Naive thymus-derived CD4-positive, alpha-beta T cell (primary cell): Measurements from ENCODE around the gene ANKRD42. TPM values are rescaled to one million over a fixed set of nuclear protein-coding genes. Genes with fewer than 3 reads are reported as not detected.

ENCODE experiments used
- ATAC-seq: fragments of 150-1000 bp; cut with Tn5 transposase; 2 replicates; pipeline ENCODE4 v1.10.0; 2021; ENCODE audit warnings: mild to moderate bottlenecking, moderate library complexity
- CTCF ChIA-PET: fragments of 350-600 bp; sonication (Branson Sonifier 250); formaldehyde crosslinking; loops from one replicate; lab custom pipeline; 2021; ENCODE audit warnings: antibody characterized with exemption; lab: Charles Lee
- POLR2A ChIA-PET: fragments of 350-600 bp; sonication (Branson Sonifier 250); formaldehyde crosslinking; loops from one replicate; lab custom pipeline; 2021; ENCODE audit warnings: antibody characterized with exemption, inconsistent platforms; lab: Charles Lee
- DNase-seq, 9 donors: peaks; one replicate each; pipeline versions ENCODE4 v3.0.0 to v3.0.0-alpha.2; 2020 to 2022; ENCODE audit warnings: mixed read lengths in 1 of 9
- H3K27ac ChIP-seq: one replicate; pipeline ENCODE4 v1.7.0; 2013; ENCODE audit warnings: mild to moderate bottlenecking, low read depth, low read length, moderate library complexity
- H3K27me3 ChIP-seq, 2 donors: one replicate each; pipeline ENCODE4 v1.7.0; 2013; ENCODE audit warnings: low read length in 2 of 2, mild to moderate bottlenecking in 2 of 2, moderate library complexity in 2 of 2; ENCODE audit not compliant: control insufficient read depth in 2 of 2, insufficient read depth in 2 of 2
- H3K36me3 ChIP-seq, 3 experiments: 1 replicate in 2 of 3; 2 replicates in 1 of 3; pipeline ENCODE4 v1.7.0; 2013; ENCODE audit warnings: low read length in 3 of 3, mild to moderate bottlenecking in 3 of 3, moderate library complexity in 1 of 3; ENCODE audit not compliant: insufficient read depth in 3 of 3, control insufficient read depth in 2 of 3
- H3K4me1 ChIP-seq, 2 donors: one replicate each; pipeline ENCODE4 v1.7.0; 2013; ENCODE audit warnings: low read length in 2 of 2, mild to moderate bottlenecking in 2 of 2, moderate library complexity in 1 of 2; ENCODE audit not compliant: control insufficient read depth in 2 of 2, insufficient read depth in 2 of 2
- H3K4me3 ChIP-seq: 2 replicates; pipeline ENCODE4 v1.7.0; 2013; ENCODE audit warnings: mild to moderate bottlenecking, low read length
- H3K9me3 ChIP-seq, 3 experiments: 1 replicate in 2 of 3; 2 replicates in 1 of 3; pipeline ENCODE4 v1.7.0; 2013; ENCODE audit warnings: low read length in 3 of 3; ENCODE audit not compliant: control insufficient read depth in 2 of 3
- H3K27ac Mint-ChIP-seq, 9 donors: one replicate each; pipeline ENCODE4 v1.8.0; 2020 to 2022; ENCODE audit warnings: mixed read lengths in 9 of 9, mild to moderate bottlenecking in 8 of 9, moderate library complexity in 5 of 9, inconsistent platforms in 2 of 9
- H3K27me3 Mint-ChIP-seq, 5 donors: one replicate each; pipeline ENCODE4 v1.8.0; 2021 to 2022; ENCODE audit warnings: mixed read lengths in 5 of 5, mild to moderate bottlenecking in 1 of 5
- H3K36me3 Mint-ChIP-seq, 5 donors: one replicate each; pipeline ENCODE4 v1.8.0; 2020 to 2022; ENCODE audit warnings: mixed read lengths in 5 of 5, mild to moderate bottlenecking in 3 of 5, inconsistent platforms in 1 of 5
- H3K4me1 Mint-ChIP-seq, 7 donors: one replicate each; pipeline ENCODE4 v1.8.0; 2020 to 2022; ENCODE audit warnings: mixed read lengths in 7 of 7, mild to moderate bottlenecking in 3 of 7, inconsistent platforms in 1 of 7
- H3K4me3 Mint-ChIP-seq, 10 donors: one replicate each; pipeline ENCODE4 v1.8.0; 2020 to 2022; ENCODE audit warnings: mild to moderate bottlenecking in 10 of 10, mixed read lengths in 10 of 10, moderate library complexity in 6 of 10, inconsistent platforms in 2 of 10
- H3K9me3 Mint-ChIP-seq, 11 donors: one replicate each; pipeline ENCODE4 v1.8.0; 2020 to 2022; ENCODE audit warnings: mixed read lengths in 11 of 11, mild to moderate bottlenecking in 4 of 11, inconsistent platforms in 1 of 11, moderate library complexity in 1 of 11
- intact Hi-C, 2 donors: fragments of 100-400 bp; cut with micrococcal nuclease; formaldehyde crosslinking; loops; one replicate each; pipeline ENCODE4 v1.15.1; 2023
- polyA plus RNA-seq, 2 donors: library from polyadenylated mRNA; unstranded; fragments of 300-500 nt; fragmentation: Illumina TruSeq; gene quantifications; one replicate each; pipeline ENCODE4 v1.2.3, GENCODE V29; 2021
- total RNA-seq, 6 experiments: library from RNA in 5 of 6; stranded (reverse) in 5 of 6; gene quantifications; 1 replicate in 5 of 6; 2 replicates in 1 of 6; pipeline ENCODE4 v1.2.3 and lab custom pipeline; 2021 to 2026

ANKRD42 gene
- total and polyA plus RNA-seq, 7 experiments from 2014 or later: 3.1 to 10.9 (median 6.6) TPM

DNA sequence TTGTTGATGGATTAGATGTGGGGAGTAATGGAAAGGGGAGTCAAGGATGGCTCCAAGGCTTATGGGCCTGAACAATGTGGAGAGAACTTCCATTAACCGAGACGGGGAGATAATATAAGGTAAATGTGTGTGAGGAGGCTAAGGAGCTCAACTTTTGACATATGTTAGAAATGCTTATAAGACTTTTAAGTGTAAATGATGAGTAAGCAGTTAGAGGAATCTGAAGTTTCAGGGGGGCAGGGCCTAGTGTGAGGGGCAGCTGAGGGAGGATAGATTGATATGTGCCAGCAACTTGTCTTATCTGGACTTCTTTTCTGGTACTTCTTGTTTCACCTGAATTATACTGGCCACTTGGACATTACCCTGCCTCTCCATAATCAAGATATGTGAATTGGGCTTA is 29.9 kb downstream of the ANKRD42 start:
- ChIA-PET CTCF (no interaction called here), POLR2A (interaction anchor here (0.6 kb wide), 1 partner anchor 24 kb away, joined by 3 read pairs; no protein-coding TSS in a partner anchor)
- DNase-seq: no peak
- no peak for ATAC-seq
- Histone ChIP-seq H3K4me3 (no peak overlapping the region), H3K27ac (no peak overlapping the region), H3K9me3 (no peaks in the 10 kb centered on the region), H3K4me1 (no peaks in the 10 kb centered on the region), H3K36me3 (no peaks in the 10 kb centered on the region), H3K27me3 (no peaks in the 10 kb centered on the region)
- H3K27ac Mint-ChIP-seq: no peak overlapping the region
- H3K4me3 Mint-ChIP-seq: no peak overlapping the region
- no peaks in the 10 kb centered on the region for H3K36me3 Mint-ChIP-seq
- no peaks in the 10 kb centered on the region for H3K9me3 Mint-ChIP-seq
- no peaks in the 10 kb centered on the region for H3K4me1 Mint-ChIP-seq
- H3K27me3 Mint-ChIP-seq: peaks cover 0 to 10% (median 0%) of the 10 kb centered on the region in 5 donors
- intact Hi-C loops: no loop called here

- peaks cover 0 to 2% (median 0%) of the 10 kb centered on the region in 11 donors for H3K9me3 Mint-ChIP-seq
- H3K36me3 Mint-ChIP-seq: peaks cover 0 to 13% (median 0%) of the 10 kb centered on the region in 5 donors
- DNase-seq: no peak
- H3K4me1 Mint-ChIP-seq: no peaks in the 10 kb centered on the region
- no peak overlapping the region for H3K4me3 Mint-ChIP-seq
- Histone ChIP-seq H3K4me3 (no peak overlapping the region), H3K9me3 (no peaks in the 10 kb centered on the region), H3K4me1 (no peaks in the 10 kb centered on the region), H3K27me3 (no peaks in the 10 kb centered on the region), H3K36me3 (no peaks in the 10 kb centered on the region), H3K27ac (no peak overlapping the region)
- H3K27ac Mint-ChIP-seq: no peak overlapping the region
- ChIA-PET CTCF (no interaction called here), POLR2A (interaction anchor here (1.1 kb wide), 1 partner anchor 157 kb away, joined by 3 read pairs; no protein-coding TSS in a partner anchor)
- peaks cover 0 to 22% (median 0%) of the 10 kb centered on the region in 5 donors for H3K27me3 Mint-ChIP-seq
- no peak for ATAC-seq
- intact Hi-C loops: no loop called here
These were observed 42.3 kb downstream of the ANKRD42 start for GRCh38 chr11:83235825-83236224.

- POLR2A ChIA-PET: no interaction called here
- no peaks in the 10 kb centered on the region for H3K4me1 ChIP-seq
- CTCF ChIA-PET: no interaction called here
- H3K4me3 Mint-ChIP-seq: no peak overlapping the region
- no peak for DNase-seq
- H3K27me3 ChIP-seq: no peaks in the 10 kb centered on the region
- peaks cover 0 to 7% (median 0%) of the 10 kb centered on the region in 5 donors for H3K36me3 Mint-ChIP-seq
- peaks cover 0 to 2% (median 0%) of the 10 kb centered on the region in 11 donors for H3K9me3 Mint-ChIP-seq
- no peaks in the 10 kb centered on the region for H3K9me3 ChIP-seq
- H3K27ac Mint-ChIP-seq: no peak overlapping the region
- H3K4me1 Mint-ChIP-seq: no peaks in the 10 kb centered on the region
- ATAC-seq: no peak
- H3K4me3 ChIP-seq: no peak overlapping the region
- intact Hi-C loops: no loop called here
- peaks cover 0 to 8% (median 0%) of the 10 kb centered on the region in 5 donors for H3K27me3 Mint-ChIP-seq
- H3K36me3 ChIP-seq: no peaks in the 10 kb centered on the region
- H3K27ac ChIP-seq: no peak overlapping the region
These were observed 44.6 kb downstream of the ANKRD42 start for GRCh38 chr11:83238111-83238510.

- Histone ChIP-seq H3K4me3 (no peak overlapping the region), H3K27ac (no peak overlapping the region), H3K4me1 (no peaks in the 10 kb centered on the region), H3K27me3 (no peaks in the 10 kb centered on the region), H3K36me3 (no peaks in the 10 kb centered on the region), H3K9me3 (no peaks in the 10 kb centered on the region)
- Mint-ChIP-seq H3K27ac (no peak overlapping the region), H3K27me3 (no peaks in the 10 kb centered on the region), H3K4me1 (peaks cover 0 to 2% (median 0%) of the 10 kb centered on the region in 7 donors), H3K9me3 (peaks cover 0 to 2% (median 0%) of the 10 kb centered on the region in 11 donors), H3K36me3 (peaks cover 0 to 10% (median 0%) of the 10 kb centered on the region in 5 donors), H3K4me3 (no peak overlapping the region)
- ChIA-PET CTCF (no interaction called here), POLR2A (no interaction called here)
- DNase-seq (no peak), ATAC-seq (peak; percentile 61)
- intact Hi-C loops: no loop called here
These were observed 47.9 kb downstream of the ANKRD42 start for GRCh38 chr11:83241291-83241946.

DNA sequence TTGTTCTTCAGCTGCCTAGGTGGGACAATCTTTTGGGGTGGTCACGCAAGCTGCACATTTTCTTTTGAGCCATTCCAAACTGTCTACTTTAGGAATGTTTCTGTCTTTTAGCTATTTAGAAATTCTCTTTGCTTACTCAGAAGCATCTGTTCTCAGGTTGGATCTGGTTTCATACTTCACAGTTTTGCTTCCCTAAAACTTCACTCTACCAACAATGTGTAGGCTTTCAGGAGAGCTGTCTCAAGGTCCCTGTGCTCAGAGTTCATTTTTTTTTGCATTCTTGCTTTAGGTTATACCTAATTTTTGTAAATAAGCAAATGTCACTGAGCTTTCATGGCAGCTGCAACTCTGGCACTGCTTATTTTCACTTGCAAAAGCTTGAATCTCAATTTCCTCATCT is 55.9 kb downstream of the ANKRD42 start:
- ATAC-seq (no peak), DNase-seq (no peak)
- H3K27me3 ChIP-seq: no peaks in the 10 kb centered on the region
- no peak overlapping the region for H3K27ac ChIP-seq
- intact Hi-C loops: no loop called here
- H3K4me3 ChIP-seq: no peak overlapping the region
- H3K4me1 ChIP-seq: no peaks in the 10 kb centered on the region
- H3K4me3 Mint-ChIP-seq: no peak overlapping the region
- H3K36me3 ChIP-seq: no peaks in the 10 kb centered on the region
- H3K4me1 Mint-ChIP-seq: peaks cover 0 to 7% (median 0%) of the 10 kb centered on the region in 7 donors
- H3K27me3 Mint-ChIP-seq: no peaks in the 10 kb centered on the region
- ChIA-PET POLR2A (interaction anchor here (0.9 to 4.2 kb wide), 6 partner anchors 28 to 381 kb away, joined by 3 to 15 read pairs (median 4); partner anchors contain the start of genes DDIAS and PCF11), CTCF (interaction anchor here (0.6 to 3.4 kb wide), 22 partner anchors 9 to 532 kb away, joined by 3 to 36 read pairs (median 4); partner anchors contain the start of genes DDIAS and PCF11)
- no peaks in the 10 kb centered on the region for H3K9me3 Mint-ChIP-seq
- peaks cover 0 to 7% (median 0%) of the 10 kb centered on the region in 5 donors for H3K36me3 Mint-ChIP-seq
- H3K27ac Mint-ChIP-seq: no peak overlapping the region
- no peaks in the 10 kb centered on the region for H3K9me3 ChIP-seq

GRCh38 chr11:83249972-83250593 is 56.6 kb downstream of the ANKRD42 start:
- no peaks in the 10 kb centered on the region for H3K27me3 Mint-ChIP-seq
- no peak overlapping the region for H3K27ac Mint-ChIP-seq
- H3K27me3 ChIP-seq: no peaks in the 10 kb centered on the region
- no peaks in the 10 kb centered on the region for H3K9me3 Mint-ChIP-seq
- H3K36me3 ChIP-seq: no peaks in the 10 kb centered on the region
- peaks cover 0 to 7% (median 0%) of the 10 kb centered on the region in 7 donors for H3K4me1 Mint-ChIP-seq
- DNase-seq (peak in 7 of 9 donors; percentile 12 to 48 (median 40)), ATAC-seq (peak; percentile 77)
- intact Hi-C loops: loop anchor here (1.0 to 5.0 kb wide), 11 partner anchors 33 to 532 kb away; partner anchors contain the start of gene RAB30 (in 1 of the 2)
- no peak overlapping the region for H3K27ac ChIP-seq
- no peaks in the 10 kb centered on the region for H3K4me1 ChIP-seq
- ChIA-PET POLR2A (interaction anchor here (0.8 to 4.2 kb wide), 8 partner anchors 29 to 382 kb away, joined by 3 to 15 read pairs (median 4); partner anchors contain the start of genes DDIAS and PCF11), CTCF (interaction anchor here (0.5 to 3.4 kb wide), 30 partner anchors 8 to 533 kb away, joined by 3 to 36 read pairs (median 3); partner anchors contain the start of genes DDIAS and PCF11)
- H3K4me3 ChIP-seq: no peak overlapping the region
- peak overlapping the region in 1 of 10 donors; percentile 32 for H3K4me3 Mint-ChIP-seq
- H3K36me3 Mint-ChIP-seq: peaks cover 0 to 7% (median 0%) of the 10 kb centered on the region in 5 donors
- H3K9me3 ChIP-seq: no peaks in the 10 kb centered on the region
